Germinal center (tissue), 1 donor: ENCODE measurements around the gene FXYD2.

Experiments used
- DNase-seq: peaks from one replicate; pipeline ENCODE4 v3.0.0; 2012; ENCODE audit warnings: mixed read lengths, low spot score

Gene FXYD2

DNA sequence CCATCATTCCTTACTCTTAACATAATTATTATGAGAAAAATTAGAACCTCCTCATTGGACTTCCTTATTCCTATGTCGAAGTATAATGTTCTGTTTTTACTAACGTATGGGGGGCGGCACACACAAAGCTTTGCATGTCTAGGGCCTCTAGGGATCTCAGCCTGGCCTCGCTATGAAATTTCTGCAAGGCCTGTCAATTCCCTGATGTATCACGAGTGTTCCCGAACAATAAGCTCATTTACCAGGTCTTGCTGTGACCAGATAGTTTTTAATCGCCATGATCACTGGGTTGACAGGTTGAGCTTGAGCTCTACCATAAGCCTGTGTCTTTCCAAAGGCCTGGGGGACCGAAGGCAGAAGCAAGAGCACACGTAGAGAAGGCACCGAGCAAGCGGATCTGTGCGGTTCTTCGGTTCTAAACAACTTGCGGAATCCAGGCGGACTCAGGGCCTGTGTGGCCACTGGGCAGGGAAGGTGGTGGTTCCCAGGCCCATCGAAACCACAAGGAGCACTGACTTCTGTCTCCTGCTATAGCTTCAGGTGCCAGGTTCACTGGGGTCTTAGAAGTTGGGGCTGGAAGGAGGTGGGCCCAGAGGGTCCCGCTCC is 10.4 kb upstream of the FXYD2 start:
- no peak for DNase-seq

DNA sequence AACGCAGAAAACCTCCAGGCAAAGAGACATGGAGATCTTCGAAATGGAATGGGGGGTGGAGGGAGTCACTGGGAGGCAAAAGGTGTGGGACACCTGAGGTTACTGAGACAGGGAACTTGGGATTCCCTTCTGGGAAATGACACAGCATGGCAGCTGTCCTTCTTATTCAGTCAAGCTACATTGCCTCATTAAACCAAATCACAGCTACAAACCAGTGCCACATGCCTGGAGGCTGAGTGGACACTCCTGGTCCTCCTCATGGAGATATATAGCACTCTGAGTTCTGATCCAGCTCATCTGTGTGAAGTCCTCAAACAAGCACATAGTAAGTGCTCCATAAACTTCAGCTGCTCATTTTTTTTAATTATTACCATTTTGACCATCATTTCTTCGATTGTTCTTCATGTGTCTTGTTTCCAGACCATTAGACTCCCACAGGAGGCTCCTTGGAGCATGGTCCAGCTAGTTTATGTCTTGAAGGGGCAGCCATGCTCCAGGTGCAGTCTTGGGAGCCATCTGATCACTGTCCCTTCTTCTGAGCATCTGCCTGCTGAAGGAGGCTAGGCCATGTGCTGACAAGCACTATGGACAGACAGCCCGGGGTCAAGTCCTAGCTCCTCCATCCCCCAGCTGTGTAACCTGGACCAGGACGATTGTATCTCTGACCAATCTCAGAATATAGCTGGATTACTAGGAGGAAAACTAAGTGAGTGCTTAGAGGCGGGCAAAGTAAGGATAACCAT is 9.7 kb upstream of the FXYD2 start:
- DNase-seq: no peak

DNA sequence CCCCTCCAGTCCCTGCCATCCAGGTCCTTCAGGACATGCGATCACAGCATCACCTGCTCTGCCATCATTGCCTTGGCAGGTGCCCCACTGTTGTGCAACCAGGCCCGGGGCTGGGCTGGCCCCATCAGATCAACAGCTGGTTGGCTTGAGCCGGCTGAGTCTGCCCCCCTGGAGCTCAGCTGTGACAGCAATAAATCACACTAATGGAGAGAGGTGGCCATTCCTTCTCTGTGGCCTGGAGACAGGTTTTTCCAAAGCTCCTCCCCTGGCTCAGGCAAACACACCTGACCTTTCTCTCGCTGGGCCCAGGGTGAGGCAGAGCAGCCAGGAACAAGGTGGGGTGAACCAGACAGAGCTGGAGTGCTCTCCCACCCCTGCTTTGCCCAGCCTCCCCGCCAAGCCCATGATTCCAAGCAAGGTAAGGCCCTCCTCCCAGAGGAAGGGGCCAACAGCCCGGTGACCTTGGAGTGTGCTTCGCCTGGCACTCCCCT is 8.9 kb upstream of the FXYD2 start:
- no peak for DNase-seq

DNA sequence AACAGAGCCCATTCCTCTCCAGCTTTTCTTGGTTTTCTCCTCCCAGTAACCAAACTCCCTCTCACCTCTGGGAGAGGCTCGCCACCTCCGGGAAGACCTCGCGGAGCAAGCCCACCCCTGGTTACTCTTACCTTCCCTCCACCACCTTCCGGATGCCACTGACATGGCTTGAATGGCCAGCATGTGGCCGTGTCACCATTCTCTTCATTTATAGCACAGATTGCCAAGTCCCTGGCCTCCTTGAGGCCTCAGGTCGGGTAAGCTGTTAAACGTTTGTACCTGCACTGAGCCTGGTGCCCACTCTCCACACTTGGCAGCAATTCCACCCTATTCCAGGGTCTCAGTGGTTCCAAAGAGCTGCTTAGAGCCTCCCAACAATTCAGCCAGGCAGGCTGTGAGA is 8.0 kb upstream of the FXYD2 start:
- DNase-seq: no peak

GRCh38 chr11:117831661-117832415 is 7.3 kb upstream of the FXYD2 start:
- no peak for DNase-seq

DNA sequence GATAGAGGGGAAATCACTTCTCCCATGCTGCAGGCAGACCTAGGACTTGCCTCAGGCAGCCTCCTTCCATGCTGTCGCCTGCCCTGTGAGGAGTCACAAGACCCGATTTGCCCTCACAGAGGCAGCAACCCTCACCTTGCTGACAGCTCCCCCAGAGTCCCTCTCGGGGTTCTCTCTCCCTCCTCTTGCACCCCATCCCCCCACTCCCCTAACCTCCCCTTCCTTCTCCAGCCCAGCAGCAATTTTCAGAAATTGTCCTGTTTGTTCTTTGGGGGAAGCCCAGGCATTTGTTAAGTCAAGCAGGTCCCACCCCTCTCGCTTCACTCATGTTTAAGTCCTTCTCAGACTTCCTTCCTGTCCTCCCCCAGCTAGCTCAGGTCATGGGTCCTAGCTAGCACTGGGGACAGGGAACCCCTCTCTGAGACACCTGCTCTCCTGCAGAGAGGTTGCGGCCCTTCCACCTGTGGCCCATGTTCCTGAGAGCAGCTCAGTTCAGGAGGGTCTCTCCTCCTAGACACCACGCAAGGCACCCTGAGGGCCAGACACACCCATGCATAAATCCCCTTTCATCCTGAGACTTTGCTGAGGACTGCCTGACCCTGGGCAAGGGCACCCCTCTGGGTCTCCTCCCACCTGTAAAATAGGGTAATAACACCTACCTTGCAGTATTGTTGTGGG is 6.3 kb upstream of the FXYD2 start:
- no peak for DNase-seq

GRCh38 chr11:117830072-117830471 is 5.5 kb upstream of the FXYD2 start:
- no peak for DNase-seq

- no peak for DNase-seq
Observed at GRCh38 chr11:117829369-117829725, 4.8 kb upstream of the FXYD2 start.

DNA sequence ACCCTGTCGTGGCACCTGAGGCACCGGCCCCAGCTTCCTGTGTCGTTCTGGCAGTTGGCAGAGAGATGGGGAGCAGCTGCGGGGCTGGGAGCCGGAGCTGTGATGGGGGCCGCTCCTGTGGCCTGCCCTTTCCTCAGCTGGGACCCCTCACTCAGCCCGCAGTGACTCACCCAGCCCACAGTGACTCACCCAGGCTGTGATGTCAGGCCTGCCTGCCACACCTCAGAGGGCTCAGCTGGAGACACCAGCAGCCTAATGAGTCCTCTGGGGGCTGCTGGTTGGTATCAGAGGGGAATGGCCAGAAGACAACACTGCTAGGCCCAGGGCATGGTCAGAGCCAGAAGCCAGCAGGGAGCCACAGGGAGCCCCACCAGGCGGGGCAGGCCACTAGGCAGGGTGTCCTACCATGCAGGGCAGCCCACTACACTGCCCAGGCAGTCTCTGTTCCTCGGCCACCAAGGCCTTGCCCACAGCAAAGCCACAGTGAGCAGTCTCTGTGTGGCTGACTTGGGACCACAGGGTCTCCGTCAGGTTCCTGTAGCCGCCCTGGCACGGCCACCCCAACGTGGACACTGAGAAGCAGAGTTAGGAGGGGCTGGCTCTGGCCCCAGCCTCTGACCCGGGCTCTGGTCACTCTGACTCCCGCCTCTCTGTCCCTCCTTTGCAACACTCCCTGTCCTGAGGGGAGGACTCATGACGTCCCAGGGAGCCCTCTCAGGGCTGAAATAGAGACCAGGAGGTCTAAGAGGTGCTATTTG is 4.2 kb upstream of the FXYD2 start:
- DNase-seq: no peak

DNA sequence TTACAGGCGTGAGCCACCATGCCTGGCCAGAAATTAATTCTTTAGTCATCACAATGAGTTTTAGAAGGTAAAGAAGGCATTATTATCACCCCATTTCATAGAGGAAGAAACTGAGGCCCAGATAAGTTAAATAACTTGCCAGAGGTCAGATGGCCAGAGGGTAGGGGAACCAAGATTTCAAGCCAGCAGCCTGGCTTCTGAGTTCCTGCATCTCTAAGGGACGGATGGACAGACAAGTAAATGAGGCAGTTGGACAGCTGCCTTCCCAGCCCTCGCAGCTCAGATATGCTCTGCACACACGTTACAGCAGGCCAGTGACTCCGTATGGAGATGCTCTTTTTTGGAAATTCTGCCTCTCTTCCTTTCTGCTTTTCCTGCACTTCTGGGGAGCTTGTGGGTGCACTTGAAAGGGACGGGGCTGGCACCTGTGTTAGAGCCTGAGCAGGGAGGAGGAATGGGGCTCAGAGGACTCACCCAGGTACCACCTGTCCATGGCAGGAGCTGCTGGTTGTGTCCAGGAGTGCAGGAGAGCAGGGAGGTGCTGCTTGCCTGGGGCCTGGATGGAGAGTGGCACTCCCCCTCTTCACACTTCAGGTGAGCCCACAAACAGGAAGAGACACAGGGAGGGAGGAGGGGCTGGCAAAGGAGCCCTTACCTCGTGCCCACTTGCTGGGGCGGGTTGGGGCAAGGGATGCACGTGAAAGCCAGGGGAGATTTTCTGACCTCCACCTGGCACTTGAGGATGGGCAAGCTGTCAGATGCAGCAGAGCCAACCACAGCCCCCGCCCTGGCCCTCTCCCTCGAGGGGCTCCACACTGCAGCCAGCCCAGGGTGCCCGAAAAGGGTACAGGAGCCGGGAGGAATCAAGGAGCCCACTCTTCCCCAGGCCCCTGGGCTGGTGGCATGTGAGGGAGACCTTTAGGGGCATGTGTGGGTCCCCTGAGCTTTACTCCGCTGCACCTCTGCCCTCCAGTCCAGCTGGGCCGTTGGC is 3.3 kb upstream of the FXYD2 start:
- no peak for DNase-seq

DNA sequence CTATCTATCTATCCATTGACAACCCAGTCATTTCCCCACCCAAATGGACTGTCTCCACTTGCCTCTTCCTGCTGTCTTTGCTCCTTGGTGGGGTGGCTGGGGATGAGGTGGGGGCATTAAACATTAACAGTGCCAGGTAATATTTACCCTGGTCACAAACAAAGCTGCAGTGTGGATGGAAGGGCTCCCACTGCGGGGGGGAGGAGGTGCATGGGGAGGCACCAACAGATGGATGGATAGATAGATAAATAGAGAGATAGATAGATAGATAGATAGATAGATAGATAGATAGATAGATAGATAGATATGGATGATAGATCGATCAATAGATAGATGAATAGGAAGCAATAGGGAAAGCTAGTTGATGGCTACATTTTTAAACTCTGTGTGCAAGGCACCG is 2.3 kb upstream of the FXYD2 start:
- no peak for DNase-seq

DNA sequence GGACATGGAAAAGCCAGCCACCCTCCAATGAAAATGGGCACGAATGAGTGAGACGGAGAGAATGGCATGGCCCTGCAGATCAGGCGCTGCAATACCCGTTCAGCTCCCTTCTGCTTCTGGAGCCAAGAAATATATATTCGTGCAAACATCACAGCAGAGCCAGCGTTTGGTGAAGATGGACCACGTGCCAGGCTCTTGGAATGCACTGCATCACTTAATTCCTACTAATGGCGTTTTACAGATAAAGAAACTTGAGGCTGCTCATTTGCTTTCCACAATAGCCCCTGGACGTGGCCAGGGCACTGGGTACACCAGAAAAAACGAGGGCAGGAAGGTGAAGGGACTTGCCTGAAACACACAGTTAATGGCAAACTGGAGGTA is 1.6 kb upstream of the FXYD2 start:
- no peak for DNase-seq

DNA sequence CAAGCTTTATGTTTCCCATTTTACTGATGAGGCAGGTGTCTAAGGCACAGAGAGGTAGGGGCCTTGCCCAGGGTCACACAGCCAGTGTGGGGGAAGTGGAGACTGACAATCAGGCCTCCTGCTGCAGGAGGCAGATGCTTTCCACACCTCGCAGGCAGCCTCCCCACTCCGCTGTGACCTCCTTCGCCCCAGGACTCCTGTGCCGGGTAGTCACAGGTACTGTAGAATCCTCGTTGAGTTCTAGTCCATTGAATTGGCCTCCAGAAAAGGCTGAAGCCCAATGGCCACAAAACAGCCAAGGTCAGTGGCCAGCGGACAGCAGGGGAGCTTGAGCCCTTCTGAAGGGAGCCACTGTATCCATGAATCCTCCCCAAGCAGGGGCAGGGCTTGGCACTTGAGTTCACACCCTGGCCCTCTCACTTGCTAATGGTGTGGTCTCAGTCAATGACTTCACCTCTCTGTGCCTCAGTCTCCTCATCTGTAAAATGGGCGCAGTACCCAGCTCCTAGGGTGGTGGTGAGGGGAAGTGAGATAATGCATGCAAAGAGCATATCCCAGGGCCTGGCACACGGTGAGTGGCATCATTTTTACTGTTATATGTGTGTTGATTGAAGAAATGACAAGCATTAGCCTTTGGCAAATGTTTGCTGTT is 1.1 kb upstream of the FXYD2 start:
- no peak for DNase-seq

GRCh38 chr11:117823946-117824420 is 561 bp downstream of the FXYD2 start:
- DNase-seq: no peak

GRCh38 chr11:117823294-117823945 is 1.1 kb downstream of the FXYD2 start:
- no peak for DNase-seq

GRCh38 chr11:117822074-117823033 is 2.2 kb downstream of the FXYD2 start:
- peak; percentile 45 for DNase-seq

DNA sequence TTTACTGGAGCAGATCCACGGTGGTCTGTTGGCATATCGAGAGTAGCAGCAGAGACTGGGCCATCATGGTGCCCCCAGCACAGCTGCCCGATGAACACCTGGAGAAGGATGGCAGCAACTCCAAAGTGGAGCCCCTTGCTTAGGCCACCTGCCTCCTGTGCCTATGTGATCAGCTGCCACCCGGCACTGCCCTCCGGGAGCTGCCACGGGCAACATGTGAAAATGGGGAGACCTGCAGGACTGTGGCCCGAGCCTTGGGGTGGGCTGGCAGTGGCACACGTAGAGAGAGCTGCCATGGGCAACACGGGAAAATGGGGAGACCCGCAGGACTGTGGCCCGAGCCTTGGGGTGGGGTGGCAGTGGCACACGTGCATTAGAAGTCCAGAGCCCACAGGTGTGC is 3.1 kb downstream of the FXYD2 start:
- no peak for DNase-seq

DNA sequence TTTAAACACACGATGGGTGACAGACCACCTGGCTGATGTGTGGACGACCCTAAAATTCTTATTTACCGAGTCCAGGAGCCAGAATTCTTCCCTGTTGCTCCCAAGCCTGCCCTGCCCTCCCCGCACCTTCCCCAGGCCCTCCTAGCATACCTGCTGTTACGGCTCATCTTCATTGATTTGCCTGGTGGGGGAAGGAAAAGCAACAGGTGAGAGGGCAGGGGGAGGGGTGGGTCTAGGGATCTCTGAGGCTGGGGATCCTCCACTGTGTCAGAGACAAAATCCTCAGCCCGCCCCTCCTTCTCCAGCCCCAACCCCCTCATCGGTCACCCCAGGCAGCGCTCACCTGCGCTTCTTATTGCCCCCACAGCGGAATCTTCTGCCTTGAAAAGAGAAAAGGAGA is 4.0 kb downstream of the FXYD2 start:
- DNase-seq: no peak
